K562 (cell line): Measurements from ENCODE around the gene ESR2. TPM values are rescaled to one million over a fixed set of nuclear protein-coding genes. Genes with fewer than 3 reads are reported as not detected.

ENCODE experiments used
- ATAC-seq: fragments of 200-7000 bp; cut with Tn5 transposase; 3 replicates; pipeline ENCODE4 v1.9.1; 2020; ENCODE audit warnings: moderate library complexity
- BruUV-seq: library from RNA; stranded (reverse); fragments of 400-500 nt; replicated peaks from 2 replicates; lab custom pipeline; 2021; lab: Mats Ljungman, UMichigan
- CTCF ChIA-PET: fragments of 300-600 bp; formaldehyde crosslinking; extraction: SDS; loops from one replicate; lab custom pipeline; 2021; ENCODE audit warnings: low intra/inter-chr PET ratio; lab: Yijun Ruan, JAX
- POLR2A ChIA-PET: fragments of 300-600, 350-650 bp; sonication (Branson Sonifier 250); formaldehyde crosslinking; extraction: SDS; loops from one replicate; lab custom pipeline; 2021; ENCODE audit warnings: antibody characterized with exemption, inconsistent platforms; lab: Yijun Ruan, JAX
- DNase-seq, 4 experiments: peaks; one replicate each; pipeline versions ENCODE4 v3.0.0 to v3.0.0-alpha.2; 2011 to 2018; ENCODE audit warnings: low spot score in 3 of 4, mixed read lengths in 3 of 4; ENCODE audit errors: extremely low read depth in 1 of 4
- FAIRE-seq: peaks from 2 replicates; lab custom pipeline; 2011; peaks lifted over from hg19 to GRCh38; lab: Jason Lieb, UNC
- H2AFZ ChIP-seq: 2 replicates; pipeline ENCODE4 v1.6.0; 2011; ENCODE audit warnings: low read depth, low read length, control low read depth, inconsistent platforms
- H3K27ac ChIP-seq: fragments of 200-600 bp; 3 replicates; pipeline ENCODE4 v1.8.0; 2011; ENCODE audit warnings: low read depth, mild to moderate bottlenecking, control low read depth, inconsistent platforms, low read length, moderate library complexity, mixed read lengths; ENCODE audit errors: extremely low read depth
- H3K27me3 ChIP-seq, 2 experiments: fragments of 300-600 bp in 1 of 2; 2 replicates in 1 of 2; 3 replicates in 1 of 2; pipeline versions ENCODE4 v1.6.0 to v1.8.0; 2011; ENCODE audit warnings: inconsistent platforms in 2 of 2, low read length in 2 of 2, mild to moderate bottlenecking in 1 of 2, mixed read lengths in 1 of 2, moderate library complexity in 1 of 2; ENCODE audit not compliant: control insufficient read depth in 2 of 2, insufficient read depth in 2 of 2
- H3K36me3 ChIP-seq: fragments of 300-600 bp; 3 replicates; pipeline ENCODE4 v1.8.0; 2011; ENCODE audit warnings: mild to moderate bottlenecking, low read length, inconsistent platforms; ENCODE audit not compliant: control insufficient read depth, insufficient read depth
- H3K4me1 ChIP-seq, 2 experiments: fragments of 200-600 bp in 1 of 2; replicated peaks in 1 of 2; 2 replicates in 1 of 2; 3 replicates in 1 of 2; pipeline versions ENCODE4 v1.5.1 to v1.8.0; 2011; ENCODE audit warnings: inconsistent platforms in 2 of 2, low read length in 2 of 2, mild to moderate bottlenecking in 1 of 2, mixed read lengths in 1 of 2, moderate library complexity in 1 of 2; ENCODE audit not compliant: control insufficient read depth in 2 of 2, insufficient read depth in 2 of 2
- H3K4me2 ChIP-seq: 2 replicates; pipeline ENCODE4 v1.6.1; 2011; ENCODE audit warnings: low read length, control low read depth, inconsistent platforms, mixed read lengths; ENCODE audit not compliant: insufficient read depth
- H3K4me3 ChIP-seq: fragments of 200-600 bp; sonication (generic), shearing (Covaris generic); 2 replicates; pipeline ENCODE4 v1.5.1; 2016; ENCODE audit warnings: control low read depth, inconsistent platforms
- H3K79me2 ChIP-seq: fragments of 200-600 bp; 3 replicates; pipeline ENCODE4 v1.8.0; 2011; ENCODE audit warnings: low read length, inconsistent platforms; ENCODE audit not compliant: control insufficient read depth, insufficient read depth
- H3K9ac ChIP-seq, 2 experiments: 2 replicates each; pipeline versions ENCODE4 v1.6.0 to v1.6.1; 2011; ENCODE audit warnings: low read depth in 2 of 2, low read length in 2 of 2, control low read depth in 1 of 2, inconsistent platforms in 1 of 2, mild to moderate bottlenecking in 1 of 2, mixed read lengths in 1 of 2; ENCODE audit not compliant: insufficient read depth in 1 of 2
- H3K9me1 ChIP-seq: one replicate; pipeline ENCODE4 v1.6.0; 2011; ENCODE audit warnings: inconsistent platforms, mild to moderate bottlenecking, low read length, moderate library complexity; ENCODE audit not compliant: control insufficient read depth, insufficient read depth
- H3K9me3 ChIP-seq: replicated peaks from 2 replicates; pipeline ENCODE4 v1.5.1; 2011; ENCODE audit warnings: low read depth, low read length, inconsistent platforms; ENCODE audit not compliant: control insufficient read depth, insufficient read depth
- H4K20me1 ChIP-seq: replicated peaks from 2 replicates; pipeline ENCODE4 v1.6.1; 2011; ENCODE audit warnings: low read length, inconsistent platforms, mixed read lengths; ENCODE audit not compliant: control insufficient read depth, insufficient read depth
- ARID1B ChIP-seq: fragments of 450-650 bp; IDR thresholded peaks from 2 replicates; pipeline ENCODE4 v1.6.1; 2016; ENCODE audit warnings: antibody characterized with exemption, mild to moderate bottlenecking, inconsistent platforms
- BRCA1 ChIP-seq, 2 experiments: fragments of 450-650 bp in 1 of 2; sonication (generic) in 1 of 2; formaldehyde crosslinking in 1 of 2; IDR thresholded peaks; 2 replicates each; pipeline versions ENCODE4 v1.5.0 to v1.6.1; 2017 to 2020; ENCODE audit warnings: mild to moderate bottlenecking in 1 of 2, missing genetic modification reagents in 1 of 2
- KLF16 ChIP-seq: IDR thresholded peaks from 2 replicates; pipeline ENCODE4 v1.6.1; 2016; ENCODE audit warnings: antibody characterized with exemption
- NR1H2 ChIP-seq: sonication (generic); formaldehyde crosslinking; IDR thresholded peaks from 2 replicates; pipeline ENCODE4 v1.4.0; 2020; ENCODE audit warnings: mild to moderate bottlenecking, missing genetic modification reagents
- RBFOX2 ChIP-seq: fragments of 200-400 bp; formaldehyde crosslinking; IDR thresholded peaks from 2 replicates; pipeline ENCODE4 v1.6.1; 2017; ENCODE audit warnings: low read depth, mild to moderate bottlenecking, low read length, moderate library complexity
- SP1 ChIP-seq: sonication (generic); formaldehyde crosslinking; IDR thresholded peaks from 2 replicates; pipeline ENCODE4 v1.8.1; 2022; ENCODE audit warnings: mild to moderate bottlenecking, missing genetic modification reagents
- SREBF1 ChIP-seq: fragments of 150-350 bp; IDR thresholded peaks from 2 replicates; pipeline ENCODE4 v1.6.1; 2014; ENCODE audit warnings: antibody characterized with exemption, low read depth, low read length, borderline replicate concordance
- TAF1 ChIP-seq: IDR thresholded peaks from 2 replicates; pipeline ENCODE4 v1.6.1; 2011; ENCODE audit warnings: mild to moderate bottlenecking, low read length, moderate library complexity; ENCODE audit not compliant: insufficient read depth, control insufficient read depth, severe bottlenecking; ENCODE audit errors: extremely low read depth
- WGBS: fragments of 100-300 bp; shearing (Covaris generic); methylation state at CpG from one replicate; pipeline ENCODE4 v1.1.6; 2016; ENCODE audit warnings: low coverage, mixed read lengths; ENCODE audit not compliant: insufficient coverage; ENCODE audit errors: missing lambda C conversion rate; 5-methylcytosine and 5-hydroxymethylcytosine counted together
- in situ Hi-C: fragments of 300-500 bp; cut with MboI; formaldehyde crosslinking; loops from 4 replicates; pipeline ENCODE4 v1.15.0; 2018; ENCODE audit warnings: inconsistent platforms, mixed read lengths
- intact Hi-C: fragments of 100-400 bp; cut with micrococcal nuclease; formaldehyde crosslinking; loops from 2 replicates; pipeline ENCODE4 v1.14.2; 2022
- polyA plus RNA-seq, 8 experiments: library from polyadenylated mRNA; depleted of rRNA in 4 of 8; stranded (reverse) in 5 of 8; unstranded in 3 of 8; fragments of >200 nt; fragmentation: Nextera tagmentation in 2 of 8; fragmentation: Illumina TruSeq in 1 of 8; extraction: Ambion mirVana in 2 of 8; extraction: Trizol in 1 of 8; gene quantifications; 2 replicates each; pipeline versions ENCODE4 v1.2.1 to v1.2.3, GENCODE V29; 2011 to 2014; ENCODE audit warnings: inconsistent platforms in 1 of 8, missing spikeins in 1 of 8
- total RNA-seq, 7 experiments: library from RNA; depleted of rRNA in 6 of 7; stranded (reverse); fragments of >200 nt in 6 of 7; fragmentation: Illumina TruSeq in 2 of 7; extraction: Trizol in 2 of 7; gene quantifications; 2 replicates each; pipeline versions ENCODE4 v1.2.1 to v1.2.3, GENCODE V29; 2011 to 2021; ENCODE audit warnings: low replicate concordance in 1 of 7
- TF ChIP-seq, protein P1 (sequence below): fragments of 250-450 bp; sonication (Bioruptor Pico); IDR thresholded peaks from 2 replicates; pipeline ENCODE4 v1.8.0; 2022; ENCODE audit warnings: moderate library complexity, mild to moderate bottlenecking, inconsistent platforms
- TF ChIP-seq, protein P2 (sequence below): fragments of 450-650 bp; IDR thresholded peaks from 2 replicates; pipeline ENCODE4 v1.6.1; 2017; ENCODE audit warnings: mild to moderate bottlenecking, moderate library complexity

The ESR2 gene
- total and polyA plus RNA-seq, 9 of the 15 experiments (the other 6 are each of a cell fraction or from before 2014, with no cell fraction given): 0.07 to 3.8 (median 2.0) TPM

DNA sequence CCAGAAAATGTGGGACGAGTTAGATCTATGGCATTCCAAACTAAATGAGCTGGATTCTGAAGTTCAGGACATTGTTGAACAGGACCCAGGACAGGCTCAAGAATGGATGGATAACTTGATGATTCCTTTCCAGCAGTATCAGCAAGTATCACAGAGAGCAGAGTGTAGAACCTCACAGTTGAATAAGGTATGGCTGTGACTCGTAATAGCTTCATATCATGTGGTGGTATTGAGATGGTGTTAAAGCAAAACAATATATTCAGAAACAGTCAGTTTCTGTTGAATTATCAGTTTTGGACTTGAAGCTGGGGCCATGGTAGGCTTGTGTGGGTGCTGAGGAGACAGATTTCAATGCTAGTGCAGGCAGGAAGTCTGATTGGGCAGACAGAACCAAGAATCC lies 213.7 kb downstream of the ESR2 start:
- WGBS: 0% methylated on average over 2 of the region's 2 CpGs
- no peak overlapping the region for H3K4me3 ChIP-seq

More for the DNA sequence above, 213.7 kb downstream of the ESR2 start:
- ChIA-PET CTCF (no interaction called here), POLR2A (no interaction called here)
- H3K36me3 ChIP-seq: no peaks in the 10 kb centered on the region
- no peaks in the 10 kb centered on the region for H3K79me2 ChIP-seq
- ATAC-seq (no peak), FAIRE-seq (no peak), DNase-seq (no peak)
- H3K27me3 ChIP-seq: no peaks in the 10 kb centered on the region; a peak in 1 of 5 replicates
- in situ Hi-C loops: no loop called here
- no peak overlapping the region for H2AFZ ChIP-seq
- no peak overlapping the region for H3K9ac ChIP-seq
- BruUV-seq: no TSS peak
- no peak overlapping the region for H3K4me2 ChIP-seq
- H3K9me3 ChIP-seq: no peaks in the 10 kb centered on the region
- TF ChIP-seq SP1 (CRISPR knock-in tag) (no peak), TAF1 (no peak), SREBF1 (no peak), NR1H2 (CRISPR knock-in tag) (no peak), RBFOX2 (no peak), BRCA1 (IDR thresholded peaks at IDR 0.05) (no peak), BRCA1 (CRISPR knock-in tag; IDR thresholded peaks at IDR 0.05) (no peak), KLF16 (no peak), ARID1B (no peak)
- TF ChIP-seq, protein P1, sequence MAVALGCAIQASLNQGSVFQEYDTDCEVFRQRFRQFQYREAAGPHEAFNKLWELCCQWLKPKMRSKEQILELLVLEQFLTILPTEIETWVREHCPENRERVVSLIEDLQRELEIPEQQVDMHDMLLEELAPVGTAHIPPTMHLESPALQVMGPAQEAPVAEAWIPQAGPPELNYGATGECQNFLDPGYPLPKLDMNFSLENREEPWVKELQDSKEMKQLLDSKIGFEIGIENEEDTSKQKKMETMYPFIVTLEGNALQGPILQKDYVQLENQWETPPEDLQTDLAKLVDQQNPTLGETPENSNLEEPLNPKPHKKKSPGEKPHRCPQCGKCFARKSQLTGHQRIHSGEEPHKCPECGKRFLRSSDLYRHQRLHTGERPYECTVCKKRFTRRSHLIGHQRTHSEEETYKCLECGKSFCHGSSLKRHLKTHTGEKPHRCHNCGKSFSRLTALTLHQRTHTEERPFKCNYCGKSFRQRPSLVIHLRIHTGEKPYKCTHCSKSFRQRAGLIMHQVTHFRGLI (CRISPR knock-in tag): no peak
- TF ChIP-seq, protein P2, sequence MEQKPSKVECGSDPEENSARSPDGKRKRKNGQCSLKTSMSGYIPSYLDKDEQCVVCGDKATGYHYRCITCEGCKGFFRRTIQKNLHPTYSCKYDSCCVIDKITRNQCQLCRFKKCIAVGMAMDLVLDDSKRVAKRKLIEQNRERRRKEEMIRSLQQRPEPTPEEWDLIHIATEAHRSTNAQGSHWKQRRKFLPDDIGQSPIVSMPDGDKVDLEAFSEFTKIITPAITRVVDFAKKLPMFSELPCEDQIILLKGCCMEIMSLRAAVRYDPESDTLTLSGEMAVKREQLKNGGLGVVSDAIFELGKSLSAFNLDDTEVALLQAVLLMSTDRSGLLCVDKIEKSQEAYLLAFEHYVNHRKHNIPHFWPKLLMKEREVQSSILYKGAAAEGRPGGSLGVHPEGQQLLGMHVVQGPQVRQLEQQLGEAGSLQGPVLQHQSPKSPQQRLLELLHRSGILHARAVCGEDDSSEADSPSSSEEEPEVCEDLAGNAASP: no peak
- intact Hi-C loops: no loop called here
- no peaks in the 10 kb centered on the region for H4K20me1 ChIP-seq
- H3K9me1 ChIP-seq: no peaks in the 10 kb centered on the region
- H3K27ac ChIP-seq: no peak overlapping the region
- H3K4me1 ChIP-seq: no peaks in the 10 kb centered on the region
